Left colon (tissue), 2 donors: ENCODE data around the gene CD1C. TPM values are rescaled to one million over a fixed set of nuclear protein-coding genes. Genes with fewer than 3 reads are reported as not detected.
"Not testable (repeated sequence)": the region's sequence is repeated elsewhere in the genome, so short reads cannot be mapped to it uniquely, and the experiment has no call there.

Experiments used
- ATAC-seq: fragments of 200-7000 bp; cut with Tn5 transposase; one replicate; pipeline ENCODE4 v1.9.1; 2020; ENCODE audit warnings: mild to moderate bottlenecking, moderate library complexity
- DNase-seq, 2 donors: peaks; one replicate each; pipeline ENCODE4 v3.0.0-alpha.2; 2020
- intact Hi-C, 2 donors: fragments of 100-400 bp; cut with DNase I in 1 of 2; cut with micrococcal nuclease in 1 of 2; formaldehyde crosslinking; loops; one replicate each; pipeline versions ENCODE4 v1.11.2 to v1.14.0; 2022; cut with DNase I, micrococcal nuclease
- total RNA-seq, 2 donors: library from RNA; stranded (reverse); fragmentation: NEBNext Ultra II Directional; extraction: Animal tissue kit (Norgen Biotek cat#: 25700); gene quantifications; one replicate each; pipeline ENCODE4 v1.2.1, GENCODE V29; 2021
- donor health status: DM: no; HTN: no; CAD: no.
- donor health status: DM: yes; HTN: yes; CAD: no.

Gene CD1C
- total RNA-seq, 2 donors from 2014 or later: 0.95 TPM; not detected in 1

- ATAC-seq (no peak), DNase-seq (no peak)
- intact Hi-C loops: no loop called here
These were observed 34.7 kb downstream of the CD1C start for GRCh38 chr1:158324395-158324794.

DNA sequence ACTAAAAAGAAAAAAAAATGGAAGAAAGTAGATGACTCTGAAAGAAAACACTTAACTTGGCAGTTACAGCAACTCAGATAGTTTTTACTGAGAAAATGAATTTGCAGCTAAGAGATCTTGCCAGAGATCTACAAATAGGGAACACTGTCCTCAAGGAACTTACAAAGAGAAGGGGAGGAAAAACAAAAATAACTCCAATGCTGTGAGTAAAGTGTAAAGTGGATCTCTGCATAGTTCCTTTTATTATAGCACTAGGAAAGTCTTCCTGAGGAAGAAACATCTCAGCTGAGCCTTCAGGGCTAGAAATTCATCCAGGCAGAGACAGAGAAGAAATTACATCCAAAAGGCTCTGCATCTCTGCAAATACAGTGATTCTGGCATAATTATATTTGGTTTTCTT is 37.8 kb downstream of the CD1C start:
- no peak for DNase-seq
- no peak for ATAC-seq
- intact Hi-C loops: no loop called here

DNA sequence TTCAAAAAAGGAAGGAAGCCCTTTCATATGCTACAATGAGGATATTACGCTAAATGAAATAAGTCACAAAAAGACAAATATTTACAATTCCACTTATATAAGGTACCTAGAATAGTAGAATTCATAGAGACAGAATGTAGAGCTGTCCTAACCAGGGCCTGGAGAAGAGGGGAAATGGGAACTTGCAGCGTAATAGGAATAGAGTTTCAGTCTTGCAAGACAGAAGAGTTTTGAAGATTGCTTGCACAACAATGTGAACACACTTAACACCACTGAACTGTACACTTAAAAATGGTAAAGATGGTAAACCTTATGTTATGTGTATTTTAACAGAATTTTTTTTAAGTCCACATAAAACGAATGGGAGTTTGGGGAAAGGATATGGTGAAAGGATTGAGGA is 38.7 kb downstream of the CD1C start:
- DNase-seq: no peak
- intact Hi-C loops: no loop called here
- no peak for ATAC-seq

GRCh38 chr1:158329300-158329699 is 39.6 kb downstream of the CD1C start:
- DNase-seq: no peak
- ATAC-seq: no peak
- intact Hi-C loops: no loop called here

GRCh38 chr1:158329733-158330132 is 40.0 kb downstream of the CD1C start:
- no peak for ATAC-seq
- peak in 1 of 2 donors; percentile 11 for DNase-seq
- intact Hi-C loops: no loop called here

DNA sequence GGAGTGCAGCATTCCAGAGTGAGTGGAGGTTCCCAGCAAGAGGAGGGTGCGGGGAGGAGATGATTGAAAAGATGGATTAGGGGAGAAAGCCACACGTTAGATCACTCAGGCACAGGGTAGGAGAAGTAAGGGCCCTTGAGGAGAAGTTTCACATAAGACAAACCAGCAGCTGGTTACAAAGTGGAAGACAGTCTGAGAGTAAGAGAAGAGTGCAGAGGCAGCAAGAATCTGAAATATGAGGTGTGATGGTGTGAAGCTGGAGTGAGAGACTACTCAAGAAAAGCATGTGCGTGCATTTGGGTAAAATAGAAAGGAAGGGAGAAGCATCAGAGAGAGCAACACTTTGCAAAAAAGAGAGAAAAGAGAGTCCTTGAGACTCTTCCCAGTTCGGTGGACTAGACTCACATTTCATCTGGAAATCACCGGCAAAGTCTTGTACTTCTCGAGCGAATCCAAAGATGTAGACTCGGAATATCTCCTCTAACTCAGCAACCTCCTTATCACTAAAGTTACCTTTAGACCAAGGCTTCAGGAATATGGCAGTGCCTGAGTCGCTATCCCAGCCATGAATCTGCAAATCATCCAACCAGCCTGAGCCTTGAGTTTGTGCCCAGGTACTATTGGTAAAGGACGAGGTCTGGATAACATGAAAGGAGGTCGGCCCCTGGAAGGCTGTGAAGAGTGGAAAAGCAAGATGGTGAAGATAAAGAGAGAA is 40.8 kb downstream of the CD1C start:
- intact Hi-C loops: no loop called here
- ATAC-seq: no peak
- no peak for DNase-seq

GRCh38 chr1:158331106-158331425 is 41.3 kb downstream of the CD1C start:
- intact Hi-C loops: no loop called here
- DNase-seq (no peak), ATAC-seq (no peak)

- intact Hi-C loops: no loop called here
- ATAC-seq (no peak), DNase-seq (no peak)
These were observed 41.9 kb downstream of the CD1C start, which contains the start of gene CD1B for GRCh38 chr1:158331481-158332150. TSS of gene CD1B (minus strand) at chr1:158331531. CDS start at chr1:158331423, 108 bp downstream.

GRCh38 chr1:158333405-158334155 is 43.9 kb downstream of the CD1C start:
- ATAC-seq: no peak
- DNase-seq: no peak
- intact Hi-C loops: no loop called here

- DNase-seq: no peak
- intact Hi-C loops: no loop called here
- no peak for ATAC-seq
These were observed 44.9 kb downstream of the CD1C start for GRCh38 chr1:158334526-158335212.

GRCh38 chr1:158335213-158335532 is 45.5 kb downstream of the CD1C start:
- intact Hi-C loops: no loop called here
- DNase-seq (no peak), ATAC-seq (no peak)

GRCh38 chr1:158336413-158336812 is 46.7 kb downstream of the CD1C start:
- intact Hi-C loops, DNase-seq: not testable (repeated sequence)

More at GRCh38 chr1:158336413-158336812, 46.7 kb downstream of the CD1C start:
- not testable (repeated sequence) for ATAC-seq

Other genes with a start within 250 kb of the CD1C start
- 1 to 10 TPM; 6.5 to 8.2 TPM for gene CD1D, start 109.0 kb upstream of the CD1C start, total RNA-seq
- not detected for gene CD1A, start 35.5 kb upstream of the CD1C start, total RNA-seq
- not detected for gene CD1B, start 41.6 kb downstream of the CD1C start, total RNA-seq
- under 1 TPM in 1 of 2 donors, not detected in 1; 0.28 TPM for gene CD1E, start 64.0 kb downstream of the CD1C start, total RNA-seq
- gene OR10T2, start 109.5 kb downstream of the CD1C start, total RNA-seq: not detected
- not detected for gene OR10K2, start 136.3 kb downstream of the CD1C start, total RNA-seq
- not detected for gene OR10K1, start 171.9 kb downstream of the CD1C start, total RNA-seq
- gene OR10R2, start 182.3 kb downstream of the CD1C start, total RNA-seq: not detected